HepG2 (cell line): Measurements from ENCODE around the gene FUT6. TPM values are rescaled to one million over a fixed set of nuclear protein-coding genes. Genes with fewer than 3 reads are reported as not detected.
A peak's percentile ranks its signal among the peaks of the same experiment; 100 is the strongest.

Experiments
- EED ChIP-seq: sonication (generic); formaldehyde crosslinking; IDR thresholded peaks from 2 replicates; pipeline ENCODE4 v1.5.0; 2020; ENCODE audit warnings: mild to moderate bottlenecking, missing genetic modification reagents
- FOXJ3 ChIP-seq: sonication (generic); formaldehyde crosslinking; IDR thresholded peaks from 2 replicates; pipeline ENCODE4 v1.4.0; 2020; ENCODE audit warnings: missing genetic modification reagents, mild to moderate bottlenecking, borderline replicate concordance
- NFIC ChIP-seq: IDR thresholded peaks from 2 replicates; pipeline ENCODE4 v1.6.1; 2012; ENCODE audit warnings: mild to moderate bottlenecking, low read length, inconsistent platforms
- SRY ChIP-seq: sonication (generic); formaldehyde crosslinking; IDR thresholded peaks from 2 replicates; pipeline ENCODE4 v1.8.0; 2022; ENCODE audit warnings: mild to moderate bottlenecking, missing genetic modification reagents
- ZFAT ChIP-seq: sonication (generic); formaldehyde crosslinking; conservative IDR thresholded peaks from 2 replicates; pipeline ENCODE4 v1.8.1; 2023; ENCODE audit warnings: missing genetic modification reagents, inconsistent platforms
- ZNF230 ChIP-seq: sonication (generic); formaldehyde crosslinking; IDR thresholded peaks from 2 replicates; pipeline ENCODE4 v1.4.0; 2020; ENCODE audit warnings: mild to moderate bottlenecking, missing genetic modification reagents
- ZNF251 ChIP-seq: sonication (generic); formaldehyde crosslinking; IDR thresholded peaks from 2 replicates; pipeline ENCODE4 v1.9.0; 2021; ENCODE audit warnings: mild to moderate bottlenecking, missing genetic modification reagents
- ZNF556 ChIP-seq: sonication (generic); formaldehyde crosslinking; IDR thresholded peaks from 2 replicates; pipeline ENCODE4 v1.4.0; 2020; ENCODE audit warnings: mild to moderate bottlenecking, missing genetic modification reagents, borderline replicate concordance
- ZNF614 ChIP-seq: IDR thresholded peaks from 2 replicates; pipeline ENCODE4 v1.6.1; 2018; ENCODE audit warnings: missing biosample characterization, missing genetic modification reagents, inconsistent platforms, borderline replicate concordance
- ZNF713 ChIP-seq: sonication (generic); formaldehyde crosslinking; IDR thresholded peaks from 2 replicates; pipeline ENCODE4 v1.4.0; 2020; ENCODE audit warnings: mild to moderate bottlenecking, missing genetic modification reagents
- polyA plus RNA-seq, 8 experiments: library from polyadenylated mRNA; depleted of rRNA in 3 of 8; stranded (reverse) in 7 of 8; unstranded in 1 of 8; fragments of >200 nt; fragmentation: Illumina TruSeq in 4 of 8; extraction: Trizol in 4 of 8; gene quantifications; 2 replicates each; pipeline versions ENCODE4 v1.2.1 to v1.2.3, GENCODE V29; 2011 to 2016; ENCODE audit warnings: low read depth in 4 of 8, missing spikeins in 1 of 8, mixed read lengths in 1 of 8; ENCODE audit not compliant: insufficient read depth in 1 of 8
- total RNA-seq, 5 experiments: library from RNA; depleted of rRNA; stranded (reverse); fragments of >200 nt; fragmentation: Illumina TruSeq; extraction: Trizol; gene quantifications; 2 replicates each; pipeline ENCODE4 v1.2.3, GENCODE V29; 2016; ENCODE audit warnings: low read depth in 1 of 5
- TF ChIP-seq, protein P1 (sequence below), 2 experiments: fragments of 450-650 bp in 1 of 2; sonication (generic) in 1 of 2; formaldehyde crosslinking; IDR thresholded peaks; 2 replicates each; pipeline versions ENCODE4 v1.5.0 to v1.8.0; 2020 to 2022; ENCODE audit warnings: mild to moderate bottlenecking in 1 of 2, missing genetic modification reagents in 1 of 2
- TF ChIP-seq, protein P2 (sequence below): sonication (generic); formaldehyde crosslinking; IDR thresholded peaks from 2 replicates; pipeline ENCODE4 v1.5.0; 2020; ENCODE audit warnings: missing genetic modification reagents, mild to moderate bottlenecking, borderline replicate concordance
- TF ChIP-seq, protein P3 (sequence below): sonication (generic); formaldehyde crosslinking; IDR thresholded peaks from 2 replicates; pipeline ENCODE4 v1.4.0; 2020; ENCODE audit warnings: missing genetic modification reagents
- TF ChIP-seq, protein P4 (sequence below): sonication (generic); formaldehyde crosslinking; IDR thresholded peaks from 2 replicates; pipeline ENCODE4 v1.4.0; 2020; ENCODE audit warnings: missing genetic modification reagents
- TF ChIP-seq, protein P5 (sequence below): fragments of 450-650 bp; IDR thresholded peaks from 2 replicates; pipeline ENCODE4 v1.6.1; 2016
- TF ChIP-seq, protein P6 (sequence below): sonication (generic); formaldehyde crosslinking; IDR thresholded peaks from 2 replicates; pipeline ENCODE4 v1.4.0; 2020; ENCODE audit warnings: missing genetic modification reagents

FUT6 gene
- total and polyA plus RNA-seq, 2 of the 13 experiments (the other 11 are each of a cell fraction or from before 2014, with no cell fraction given) = 8.2 to 27.7 TPM

DNA sequence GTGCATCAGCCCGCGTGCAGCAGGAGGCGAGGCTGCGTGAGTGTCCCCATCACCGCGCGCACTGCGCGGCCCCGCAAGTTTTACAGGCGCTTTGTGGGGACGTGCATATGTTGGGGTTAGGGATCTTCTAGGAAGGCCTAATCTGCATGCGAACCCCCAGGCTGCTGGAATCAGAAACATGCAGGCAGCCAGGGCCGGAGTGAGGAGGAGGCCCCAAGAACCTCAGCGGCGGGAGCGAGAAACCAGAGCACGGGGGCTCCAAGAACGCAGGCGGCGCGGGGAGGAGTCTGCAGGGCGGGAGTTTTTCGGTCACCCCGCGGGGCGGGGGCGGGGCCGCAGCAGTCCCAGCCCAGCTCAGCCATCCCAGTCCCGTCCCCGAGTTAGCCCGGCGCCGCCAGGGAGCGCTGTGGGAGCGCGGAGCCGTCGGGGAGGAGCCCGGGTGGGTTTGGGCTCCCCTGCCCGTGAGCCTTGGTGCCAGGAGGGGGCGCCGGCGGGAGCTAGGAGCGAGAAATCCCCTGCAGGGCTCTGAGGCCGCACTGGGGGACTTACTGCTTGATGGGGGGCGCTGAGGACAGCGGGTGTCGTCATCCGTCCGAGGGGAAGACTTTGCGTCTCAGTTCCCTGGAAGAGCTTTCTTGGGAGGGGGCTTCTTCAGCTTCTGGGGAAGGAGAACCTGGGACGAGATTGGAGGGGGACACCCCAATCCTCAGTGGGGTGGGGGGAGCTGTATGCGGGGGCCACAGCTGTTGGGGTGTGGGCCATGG is 35.6 kb downstream of the FUT6 start (continued):
- TF ChIP-seq, protein P1, sequence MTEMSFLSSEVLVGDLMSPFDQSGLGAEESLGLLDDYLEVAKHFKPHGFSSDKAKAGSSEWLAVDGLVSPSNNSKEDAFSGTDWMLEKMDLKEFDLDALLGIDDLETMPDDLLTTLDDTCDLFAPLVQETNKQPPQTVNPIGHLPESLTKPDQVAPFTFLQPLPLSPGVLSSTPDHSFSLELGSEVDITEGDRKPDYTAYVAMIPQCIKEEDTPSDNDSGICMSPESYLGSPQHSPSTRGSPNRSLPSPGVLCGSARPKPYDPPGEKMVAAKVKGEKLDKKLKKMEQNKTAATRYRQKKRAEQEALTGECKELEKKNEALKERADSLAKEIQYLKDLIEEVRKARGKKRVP (CRISPR knock-in tag; IDR thresholded peaks at IDR 0.05) = peak in 1 of 2 experiments; percentile 82; a peak in 2 of 4 replicates
- TF ChIP-seq, protein P2, sequence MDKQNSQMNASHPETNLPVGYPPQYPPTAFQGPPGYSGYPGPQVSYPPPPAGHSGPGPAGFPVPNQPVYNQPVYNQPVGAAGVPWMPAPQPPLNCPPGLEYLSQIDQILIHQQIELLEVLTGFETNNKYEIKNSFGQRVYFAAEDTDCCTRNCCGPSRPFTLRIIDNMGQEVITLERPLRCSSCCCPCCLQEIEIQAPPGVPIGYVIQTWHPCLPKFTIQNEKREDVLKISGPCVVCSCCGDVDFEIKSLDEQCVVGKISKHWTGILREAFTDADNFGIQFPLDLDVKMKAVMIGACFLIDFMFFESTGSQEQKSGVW (CRISPR knock-in tag) = no peak
- TF ChIP-seq ZFAT (no peak), ZNF556 (peak; percentile 78; the same call in 1 of the 2 replicates), ZNF230 (CRISPR knock-in tag) (peak; percentile 34), ZNF251 (CRISPR knock-in tag) (no peak; the same call in 1 of the 2 replicates), ZNF614 (CRISPR knock-in tag) (peak; percentile 58; the same call in 1 of the 2 replicates), NFIC (no peak), EED (peak; percentile 85), FOXJ3 (CRISPR knock-in tag) (no peak), SRY (CRISPR knock-in tag) (0 out of 2 replicates have a peak, but pooled peaks have one; percentile 58), ZNF713 (CRISPR knock-in tag) (no peak; the same call in 1 of the 2 replicates)
- TF ChIP-seq, protein P3, sequence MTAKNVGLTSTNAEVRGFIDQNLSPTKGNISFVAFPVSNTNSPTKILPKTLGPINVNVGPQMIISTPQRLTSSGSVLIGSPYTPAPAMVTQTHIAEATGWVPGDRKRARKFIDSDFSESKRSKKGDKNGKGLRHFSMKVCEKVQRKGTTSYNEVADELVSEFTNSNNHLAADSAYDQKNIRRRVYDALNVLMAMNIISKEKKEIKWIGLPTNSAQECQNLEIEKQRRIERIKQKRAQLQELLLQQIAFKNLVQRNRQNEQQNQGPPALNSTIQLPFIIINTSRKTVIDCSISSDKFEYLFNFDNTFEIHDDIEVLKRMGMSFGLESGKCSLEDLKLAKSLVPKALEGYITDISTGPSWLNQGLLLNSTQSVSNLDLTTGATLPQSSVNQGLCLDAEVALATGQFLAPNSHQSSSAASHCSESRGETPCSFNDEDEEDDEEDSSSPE (CRISPR knock-in tag) = peak; percentile 66
- TF ChIP-seq, protein P4, sequence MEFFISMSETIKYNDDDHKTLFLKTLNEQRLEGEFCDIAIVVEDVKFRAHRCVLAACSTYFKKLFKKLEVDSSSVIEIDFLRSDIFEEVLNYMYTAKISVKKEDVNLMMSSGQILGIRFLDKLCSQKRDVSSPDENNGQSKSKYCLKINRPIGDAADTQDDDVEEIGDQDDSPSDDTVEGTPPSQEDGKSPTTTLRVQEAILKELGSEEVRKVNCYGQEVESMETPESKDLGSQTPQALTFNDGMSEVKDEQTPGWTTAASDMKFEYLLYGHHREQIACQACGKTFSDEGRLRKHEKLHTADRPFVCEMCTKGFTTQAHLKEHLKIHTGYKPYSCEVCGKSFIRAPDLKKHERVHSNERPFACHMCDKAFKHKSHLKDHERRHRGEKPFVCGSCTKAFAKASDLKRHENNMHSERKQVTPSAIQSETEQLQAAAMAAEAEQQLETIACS = peak; percentile 30; the same call in 1 of the 2 replicates
- TF ChIP-seq, protein P5, sequence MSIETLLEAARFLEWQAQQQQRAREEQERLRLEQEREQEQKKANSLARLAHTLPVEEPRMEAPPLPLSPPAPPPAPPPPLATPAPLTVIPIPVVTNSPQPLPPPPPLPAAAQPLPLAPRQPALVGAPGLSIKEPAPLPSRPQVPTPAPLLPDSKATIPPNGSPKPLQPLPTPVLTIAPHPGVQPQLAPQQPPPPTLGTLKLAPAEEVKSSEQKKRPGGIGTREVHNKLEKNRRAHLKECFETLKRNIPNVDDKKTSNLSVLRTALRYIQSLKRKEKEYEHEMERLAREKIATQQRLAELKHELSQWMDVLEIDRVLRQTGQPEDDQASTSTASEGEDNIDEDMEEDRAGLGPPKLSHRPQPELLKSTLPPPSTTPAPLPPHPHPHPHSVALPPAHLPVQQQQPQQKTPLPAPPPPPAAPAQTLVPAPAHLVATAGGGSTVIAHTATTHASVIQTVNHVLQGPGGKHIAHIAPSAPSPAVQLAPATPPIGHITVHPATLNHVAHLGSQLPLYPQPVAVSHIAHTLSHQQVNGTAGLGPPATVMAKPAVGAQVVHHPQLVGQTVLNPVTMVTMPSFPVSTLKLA = no peak
- TF ChIP-seq, protein P6, sequence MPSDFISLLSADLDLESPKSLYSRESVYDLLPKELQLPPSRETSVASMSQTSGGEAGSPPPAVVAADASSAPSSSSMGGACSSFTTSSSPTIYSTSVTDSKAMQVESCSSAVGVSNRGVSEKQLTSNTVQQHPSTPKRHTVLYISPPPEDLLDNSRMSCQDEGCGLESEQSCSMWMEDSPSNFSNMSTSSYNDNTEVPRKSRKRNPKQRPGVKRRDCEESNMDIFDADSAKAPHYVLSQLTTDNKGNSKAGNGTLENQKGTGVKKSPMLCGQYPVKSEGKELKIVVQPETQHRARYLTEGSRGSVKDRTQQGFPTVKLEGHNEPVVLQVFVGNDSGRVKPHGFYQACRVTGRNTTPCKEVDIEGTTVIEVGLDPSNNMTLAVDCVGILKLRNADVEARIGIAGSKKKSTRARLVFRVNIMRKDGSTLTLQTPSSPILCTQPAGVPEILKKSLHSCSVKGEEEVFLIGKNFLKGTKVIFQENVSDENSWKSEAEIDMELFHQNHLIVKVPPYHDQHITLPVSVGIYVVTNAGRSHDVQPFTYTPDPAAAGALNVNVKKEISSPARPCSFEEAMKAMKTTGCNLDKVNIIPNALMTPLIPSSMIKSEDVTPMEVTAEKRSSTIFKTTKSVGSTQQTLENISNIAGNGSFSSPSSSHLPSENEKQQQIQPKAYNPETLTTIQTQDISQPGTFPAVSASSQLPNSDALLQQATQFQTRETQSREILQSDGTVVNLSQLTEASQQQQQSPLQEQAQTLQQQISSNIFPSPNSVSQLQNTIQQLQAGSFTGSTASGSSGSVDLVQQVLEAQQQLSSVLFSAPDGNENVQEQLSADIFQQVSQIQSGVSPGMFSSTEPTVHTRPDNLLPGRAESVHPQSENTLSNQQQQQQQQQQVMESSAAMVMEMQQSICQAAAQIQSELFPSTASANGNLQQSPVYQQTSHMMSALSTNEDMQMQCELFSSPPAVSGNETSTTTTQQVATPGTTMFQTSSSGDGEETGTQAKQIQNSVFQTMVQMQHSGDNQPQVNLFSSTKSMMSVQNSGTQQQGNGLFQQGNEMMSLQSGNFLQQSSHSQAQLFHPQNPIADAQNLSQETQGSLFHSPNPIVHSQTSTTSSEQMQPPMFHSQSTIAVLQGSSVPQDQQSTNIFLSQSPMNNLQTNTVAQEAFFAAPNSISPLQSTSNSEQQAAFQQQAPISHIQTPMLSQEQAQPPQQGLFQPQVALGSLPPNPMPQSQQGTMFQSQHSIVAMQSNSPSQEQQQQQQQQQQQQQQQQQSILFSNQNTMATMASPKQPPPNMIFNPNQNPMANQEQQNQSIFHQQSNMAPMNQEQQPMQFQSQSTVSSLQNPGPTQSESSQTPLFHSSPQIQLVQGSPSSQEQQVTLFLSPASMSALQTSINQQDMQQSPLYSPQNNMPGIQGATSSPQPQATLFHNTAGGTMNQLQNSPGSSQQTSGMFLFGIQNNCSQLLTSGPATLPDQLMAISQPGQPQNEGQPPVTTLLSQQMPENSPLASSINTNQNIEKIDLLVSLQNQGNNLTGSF (CRISPR knock-in tag) = no peak
